Measurements from ENCODE around the gene ACTL7A. TPM values are rescaled to one million over a fixed set of nuclear protein-coding genes. Genes with fewer than 3 reads are reported as not detected.

Gene ACTL7A
- total RNA-seq, 2 donors from 2014 or later = not detected

GRCh38 chr9:108864446-108864845 lies 2.4 kb downstream of the ACTL7A start:
- Histone ChIP-seq H3K4me3 (ENCODE audit: low read length) (no peak overlapping the region), H3K27ac (ENCODE audit: low read depth, low read length) (no peak overlapping the region), H3K9ac (ENCODE audit: extremely low read depth, low read length, poor library complexity, severe bottlenecking) (no peak overlapping the region), H3K9me3 (ENCODE audit: control insufficient read depth, low read length) (no peaks in the 10 kb centered on the region), H3K36me3 (ENCODE audit: control insufficient read depth, insufficient read depth, low read length) (peaks cover 20% of the 10 kb centered on the region), H3K27me3 (ENCODE audit: control insufficient read depth, insufficient read depth, low read length, poor library complexity, severe bottlenecking) (no peaks in the 10 kb centered on the region), H3K4me1 (ENCODE audit: control insufficient read depth, insufficient read depth, low read length) (no peaks in the 10 kb centered on the region)
- Mint-ChIP-seq H3K27me3 (ENCODE audit: insufficient read depth) (no peaks in the 10 kb centered on the region), H3K27ac (no peak overlapping the region), H3K4me1 (no peaks in the 10 kb centered on the region), H3K9me3 (no peaks in the 10 kb centered on the region), H3K36me3 (ENCODE audit: low read depth) (peaks cover 15% of the 10 kb centered on the region), H3K4me3 (no peak overlapping the region)
- no peak for DNase-seq
- 78 to 88% methylated on average over 2 to 3 of the region's 3 CpGs for WGBS, 2 experiments (ENCODE audit: insufficient coverage in 1 of 2, insufficient read length in 1 of 2)
- TF ChIP-seq, protein P1, sequence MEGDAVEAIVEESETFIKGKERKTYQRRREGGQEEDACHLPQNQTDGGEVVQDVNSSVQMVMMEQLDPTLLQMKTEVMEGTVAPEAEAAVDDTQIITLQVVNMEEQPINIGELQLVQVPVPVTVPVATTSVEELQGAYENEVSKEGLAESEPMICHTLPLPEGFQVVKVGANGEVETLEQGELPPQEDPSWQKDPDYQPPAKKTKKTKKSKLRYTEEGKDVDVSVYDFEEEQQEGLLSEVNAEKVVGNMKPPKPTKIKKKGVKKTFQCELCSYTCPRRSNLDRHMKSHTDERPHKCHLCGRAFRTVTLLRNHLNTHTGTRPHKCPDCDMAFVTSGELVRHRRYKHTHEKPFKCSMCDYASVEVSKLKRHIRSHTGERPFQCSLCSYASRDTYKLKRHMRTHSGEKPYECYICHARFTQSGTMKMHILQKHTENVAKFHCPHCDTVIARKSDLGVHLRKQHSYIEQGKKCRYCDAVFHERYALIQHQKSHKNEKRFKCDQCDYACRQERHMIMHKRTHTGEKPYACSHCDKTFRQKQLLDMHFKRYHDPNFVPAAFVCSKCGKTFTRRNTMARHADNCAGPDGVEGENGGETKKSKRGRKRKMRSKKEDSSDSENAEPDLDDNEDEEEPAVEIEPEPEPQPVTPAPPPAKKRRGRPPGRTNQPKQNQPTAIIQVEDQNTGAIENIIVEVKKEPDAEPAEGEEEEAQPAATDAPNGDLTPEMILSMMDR (conservative IDR thresholded peaks at IDR 0.05) = peak; percentile 53

GRCh38 chr9:108865037-108865436 lies 3.0 kb downstream of the ACTL7A start:
- H3K36me3 ChIP-seq (ENCODE audit: control insufficient read depth, insufficient read depth, low read length) = peaks cover 20% of the 10 kb centered on the region
- DNase-seq = no peak
- Mint-ChIP-seq H3K9me3 (no peaks in the 10 kb centered on the region), H3K27ac (no peak overlapping the region), H3K4me1 (no peaks in the 10 kb centered on the region), H3K27me3 (ENCODE audit: insufficient read depth) (no peaks in the 10 kb centered on the region), H3K4me3 (no peak overlapping the region), H3K36me3 (ENCODE audit: low read depth) (peaks cover 15% of the 10 kb centered on the region)
- TF ChIP-seq, protein P1 (conservative IDR thresholded peaks at IDR 0.05) = no peak
- no peaks in the 10 kb centered on the region for H3K9me3 ChIP-seq (ENCODE audit: control insufficient read depth, low read length)
- WGBS, 2 experiments (ENCODE audit: insufficient coverage in 1 of 2, insufficient read length in 1 of 2) = 77 to 95% methylated on average over 3 to 4 of the region's 4 CpGs
- no peak overlapping the region for H3K4me3 ChIP-seq (ENCODE audit: low read length)
- no peak overlapping the region for H3K9ac ChIP-seq (ENCODE audit: extremely low read depth, low read length, poor library complexity, severe bottlenecking)
- no peaks in the 10 kb centered on the region for H3K27me3 ChIP-seq (ENCODE audit: control insufficient read depth, insufficient read depth, low read length, poor library complexity, severe bottlenecking)
- no peak overlapping the region for H3K27ac ChIP-seq (ENCODE audit: low read depth, low read length)
- no peaks in the 10 kb centered on the region for H3K4me1 ChIP-seq (ENCODE audit: control insufficient read depth, insufficient read depth, low read length)

- Mint-ChIP-seq H3K4me1 (no peaks in the 10 kb centered on the region), H3K27me3 (ENCODE audit: insufficient read depth) (no peaks in the 10 kb centered on the region), H3K36me3 (ENCODE audit: low read depth) (peaks cover 22% of the 10 kb centered on the region), H3K9me3 (no peaks in the 10 kb centered on the region), H3K27ac (no peak overlapping the region), H3K4me3 (no peak overlapping the region)
- TF ChIP-seq, protein P1 (conservative IDR thresholded peaks at IDR 0.05) = no peak
- no peaks in the 10 kb centered on the region for H3K4me1 ChIP-seq (ENCODE audit: control insufficient read depth, insufficient read depth, low read length)
- H3K9ac ChIP-seq (ENCODE audit: extremely low read depth, low read length, poor library complexity, severe bottlenecking) = no peak overlapping the region
- WGBS, 2 experiments (ENCODE audit: insufficient coverage in 1 of 2, insufficient read length in 1 of 2) = 88 to 100% methylated on average over 1 to 2 of the region's 2 CpGs
- no peak overlapping the region for H3K4me3 ChIP-seq (ENCODE audit: low read length)
- H3K9me3 ChIP-seq (ENCODE audit: control insufficient read depth, low read length) = no peaks in the 10 kb centered on the region
- DNase-seq = no peak
- H3K27ac ChIP-seq (ENCODE audit: low read depth, low read length) = no peak overlapping the region
- H3K27me3 ChIP-seq (ENCODE audit: control insufficient read depth, insufficient read depth, low read length, poor library complexity, severe bottlenecking) = no peaks in the 10 kb centered on the region
- H3K36me3 ChIP-seq (ENCODE audit: control insufficient read depth, insufficient read depth, low read length) = peaks cover 27% of the 10 kb centered on the region
Measured at GRCh38 chr9:108866001-108866420, 3.9 kb downstream of the ACTL7A start.
